Fibroblast of lung (primary cell): ENCODE measurements around the gene ENG.
"Not testable (repeated sequence)": the region's sequence is repeated elsewhere in the genome, so short reads cannot be mapped to it uniquely, and the experiment has no call there.

ENCODE experiments used
- CTCF ChIP-seq, 2 donors: IDR thresholded peaks in 1 of 2; conservative IDR thresholded peaks in 1 of 2; 1 replicate in 1 of 2; 2 replicates in 1 of 2; pipeline ENCODE4 v1.5.1; 2011 to 2012; ENCODE audit warnings: low read length in 2 of 2, control low read depth in 1 of 2, inconsistent platforms in 1 of 2, low read depth in 1 of 2, mild to moderate bottlenecking in 1 of 2
- EZH2 ChIP-seq: IDR thresholded peaks from 2 replicates; pipeline ENCODE4 v1.5.1; 2012; ENCODE audit warnings: low read length, control low read depth, mild to moderate bottlenecking; ENCODE audit errors: missing control alignments

- TF ChIP-seq EZH2; CTCF (conservative IDR thresholded peaks at IDR 0.05 in 1 of 2, IDR thresholded peaks at IDR 0.05 in 1 of 2; ENCODE audit: low read depth in 1 of 2, low read length in 2 of 2): not testable (repeated sequence)
These were observed 17.9 kb downstream of the ENG start for GRCh38 chr9:127836561-127836960.
